Astrocyte (in vitro differentiated cells and primary cell): ENCODE measurements around the gene GCK.

Experiments
- CTCF ChIP-seq: IDR thresholded peaks from 2 replicates; pipeline ENCODE4 v1.5.1; 2011; ENCODE audit warnings: low read depth, mild to moderate bottlenecking, inconsistent platforms, low read length, moderate library complexity; ENCODE audit not compliant: insufficient read depth
- EZH2 ChIP-seq: IDR thresholded peaks from 2 replicates; pipeline ENCODE4 v1.6.1; 2012; ENCODE audit warnings: mild to moderate bottlenecking, low read length, inconsistent platforms; ENCODE audit not compliant: insufficient read depth

GRCh38 chr7:44144426-44144967, 44.7 kb downstream of the GCK start:
- no peak for TF ChIP-seq EZH2
- no peak for TF ChIP-seq CTCF
